GM13976 (cell line): ENCODE results near the gene KLHDC2.
"Not testable (repeated sequence)": the region's sequence is repeated elsewhere in the genome, so short reads cannot be mapped to it uniquely, and the experiment has no call there.

Source experiments
- DNase-seq: peaks from one replicate; pipeline ENCODE4 v3.0.0; 2012; ENCODE audit warnings: low spot score
- in situ Hi-C: fragments of 300-500 bp; cut with MboI; formaldehyde crosslinking; loops from one replicate; pipeline ENCODE4 v1.12.0; 2022; ENCODE audit warnings: low sequenced_read_pairs, mixed read lengths, inconsistent platforms; ENCODE audit not compliant: unreplicated experiment
- TF ChIP-seq, protein P1 (sequence below): IDR thresholded peaks from 2 replicates; pipeline ENCODE4 v1.5.1; 2012; ENCODE audit warnings: borderline replicate concordance, mild to moderate bottlenecking; ENCODE audit not compliant: insufficient read depth; ENCODE audit errors: extremely low read depth, missing control alignments, control extremely low read depth

KLHDC2 gene

GRCh38 chr14:49767571-49768300 is at the start of gene KLHDC2:
KLHDC2 (plus strand) TSS chr14:49768153; CDS start chr14:49768469, 316 bp downstream.
- DNase-seq = peak; percentile 91
- in situ Hi-C loops = no loop called here
- TF ChIP-seq, protein P1, sequence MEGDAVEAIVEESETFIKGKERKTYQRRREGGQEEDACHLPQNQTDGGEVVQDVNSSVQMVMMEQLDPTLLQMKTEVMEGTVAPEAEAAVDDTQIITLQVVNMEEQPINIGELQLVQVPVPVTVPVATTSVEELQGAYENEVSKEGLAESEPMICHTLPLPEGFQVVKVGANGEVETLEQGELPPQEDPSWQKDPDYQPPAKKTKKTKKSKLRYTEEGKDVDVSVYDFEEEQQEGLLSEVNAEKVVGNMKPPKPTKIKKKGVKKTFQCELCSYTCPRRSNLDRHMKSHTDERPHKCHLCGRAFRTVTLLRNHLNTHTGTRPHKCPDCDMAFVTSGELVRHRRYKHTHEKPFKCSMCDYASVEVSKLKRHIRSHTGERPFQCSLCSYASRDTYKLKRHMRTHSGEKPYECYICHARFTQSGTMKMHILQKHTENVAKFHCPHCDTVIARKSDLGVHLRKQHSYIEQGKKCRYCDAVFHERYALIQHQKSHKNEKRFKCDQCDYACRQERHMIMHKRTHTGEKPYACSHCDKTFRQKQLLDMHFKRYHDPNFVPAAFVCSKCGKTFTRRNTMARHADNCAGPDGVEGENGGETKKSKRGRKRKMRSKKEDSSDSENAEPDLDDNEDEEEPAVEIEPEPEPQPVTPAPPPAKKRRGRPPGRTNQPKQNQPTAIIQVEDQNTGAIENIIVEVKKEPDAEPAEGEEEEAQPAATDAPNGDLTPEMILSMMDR = peak; percentile 75

DNA sequence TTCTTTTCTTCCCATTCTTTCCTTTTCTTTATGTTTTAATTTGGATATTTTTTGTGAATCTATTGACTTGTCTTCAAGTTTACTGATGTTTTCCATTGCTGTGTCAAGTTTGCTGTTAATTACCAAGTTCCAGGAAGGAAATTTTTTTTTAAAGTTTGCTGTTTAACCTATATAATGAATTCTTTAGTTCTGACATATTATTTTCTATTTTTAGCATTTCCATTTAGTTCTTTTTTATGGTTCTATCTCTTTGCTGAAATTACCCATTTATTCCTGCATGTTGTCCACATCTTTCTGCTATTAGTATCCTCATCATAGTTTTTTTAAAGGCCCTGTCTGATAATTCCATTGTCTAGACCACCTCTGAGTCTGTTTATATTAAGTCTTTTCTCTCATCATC is 47.2 kb upstream of the KLHDC2 start:
- DNase-seq = no peak
- TF ChIP-seq, protein P1 = no peak
- in situ Hi-C loops = no loop called here

GRCh38 chr14:49721733-49722435 is 46.1 kb upstream of the KLHDC2 start:
- DNase-seq, in situ Hi-C loops: not testable (repeated sequence)

DNA sequence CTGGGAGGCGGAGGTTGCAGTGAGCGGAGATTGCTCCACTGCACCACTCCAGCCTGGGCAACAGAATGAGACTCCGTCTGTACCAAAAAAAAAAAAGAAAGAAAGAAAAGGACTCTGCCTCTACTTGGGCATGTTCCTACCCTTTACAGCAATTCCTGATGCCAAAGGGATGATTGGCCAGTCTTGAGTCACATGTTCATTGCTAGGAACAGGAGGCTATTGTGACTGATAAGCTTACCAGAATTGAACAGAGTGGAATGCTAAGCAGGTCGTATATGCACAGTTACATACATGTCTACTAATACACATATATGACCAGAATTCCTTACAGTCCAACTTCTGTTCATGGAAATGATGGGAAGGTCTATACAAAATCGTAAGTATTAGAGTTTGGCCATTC is 40.8 kb upstream of the KLHDC2 start:
- DNase-seq = no peak
- in situ Hi-C loops = no loop called here
- TF ChIP-seq, protein P1 = no peak

DNA sequence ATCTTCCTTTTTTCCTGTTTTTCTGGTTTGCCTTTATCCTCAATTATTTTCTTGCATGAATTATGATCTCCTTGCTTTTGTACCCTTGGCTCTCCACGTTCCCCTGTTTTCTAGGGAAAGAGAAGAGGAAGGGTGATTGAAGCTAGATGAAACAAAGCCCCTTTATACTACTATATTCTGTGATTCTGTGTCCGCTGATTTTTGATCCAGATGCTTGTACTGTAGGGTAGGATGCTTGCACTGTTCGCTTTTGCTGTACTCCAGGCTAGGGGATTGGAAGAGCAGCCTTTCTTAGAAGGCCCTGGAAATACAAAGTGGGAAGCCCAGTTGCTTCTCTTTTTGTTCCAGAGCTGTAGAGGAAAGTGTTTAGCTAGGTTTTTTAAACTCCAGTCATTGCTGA is 35.1 kb upstream of the KLHDC2 start:
- in situ Hi-C loops = no loop called here
- TF ChIP-seq, protein P1 = no peak
- DNase-seq = no peak

GRCh38 chr14:49733836-49734235 is 34.1 kb upstream of the KLHDC2 start:
- DNase-seq = no peak
- in situ Hi-C loops = no loop called here
- TF ChIP-seq, protein P1 = no peak

- DNase-seq, in situ Hi-C loops: not testable (repeated sequence)
Observed at GRCh38 chr14:49735669-49736068, 32.3 kb upstream of the KLHDC2 start.
